ENCODE results near the gene ECPAS.
"Not testable (repeated sequence)": the region's sequence is repeated elsewhere in the genome, so short reads cannot be mapped to it uniquely, and the experiment has no call there.

The ECPAS gene

GRCh38 chr9:111483858-111484571, at the start of gene ECPAS:
TSS of gene ECPAS (minus strand) at chr9:111484383. CDS start at chr9:111472918, 11,465 bp downstream.
- peak within 1 kb of the TSS; percentile 82 for H3K9ac ChIP-seq (ENCODE audit: low read depth, low read length)
- H3K36me3 ChIP-seq (ENCODE audit: control insufficient read depth, insufficient read depth, low read length) = no peaks in the 10 kb centered on the region
- H3K27ac ChIP-seq (ENCODE audit: low read depth, low read length) = peak within 1 kb of the TSS; percentile 95
- no peaks in the 10 kb centered on the region for H3K9me3 ChIP-seq (ENCODE audit: control insufficient read depth, insufficient read depth, low read length)
- peaks cover 12% of the 10 kb centered on the region for H3K4me1 ChIP-seq (ENCODE audit: control insufficient read depth, insufficient read depth, low read length)
- H3K27me3 ChIP-seq (ENCODE audit: control insufficient read depth, insufficient read depth, low read length) = no peaks in the 10 kb centered on the region
- peak within 1 kb of the TSS; percentile 95 for H3K4me3 ChIP-seq (ENCODE audit: low read depth, low read length)

- H3K4me1 ChIP-seq (ENCODE audit: control insufficient read depth, insufficient read depth, low read length) = peaks cover 19% of the 10 kb centered on the region
- H3K36me3 ChIP-seq (ENCODE audit: control insufficient read depth, insufficient read depth, low read length) = peaks cover 78% of the 10 kb centered on the region
- no peak overlapping the region for H3K4me3 ChIP-seq (ENCODE audit: low read depth, low read length)
- no peak overlapping the region for H3K9ac ChIP-seq (ENCODE audit: low read depth, low read length)
- peaks cover 28% of the 10 kb centered on the region for H3K9me3 ChIP-seq (ENCODE audit: control insufficient read depth, insufficient read depth, low read length)
- no peaks in the 10 kb centered on the region for H3K27me3 ChIP-seq (ENCODE audit: control insufficient read depth, insufficient read depth, low read length)
- no peak overlapping the region for H3K27ac ChIP-seq (ENCODE audit: low read depth, low read length)
These were observed 49.1 kb upstream of the ECPAS start for GRCh38 chr9:111533099-111533790.

GRCh38 chr9:111531716-111532115, 47.5 kb upstream of the ECPAS start:
- H3K9me3 ChIP-seq (ENCODE audit: control insufficient read depth, insufficient read depth, low read length) = peaks cover 13% of the 10 kb centered on the region
- peaks cover 30% of the 10 kb centered on the region for H3K4me1 ChIP-seq (ENCODE audit: control insufficient read depth, insufficient read depth, low read length)

GRCh38 chr9:111529787-111530186, 45.6 kb upstream of the ECPAS start:
- Histone ChIP-seq H3K27me3 (ENCODE audit: control insufficient read depth, insufficient read depth, low read length) (no peaks in the 10 kb centered on the region), H3K4me1 (ENCODE audit: control insufficient read depth, insufficient read depth, low read length) (peaks cover 42% of the 10 kb centered on the region), H3K4me3 (ENCODE audit: low read depth, low read length) (peak overlapping the region; percentile 51), H3K9ac (ENCODE audit: low read depth, low read length) (peak overlapping the region; percentile 45; the same call in 1 of the 2 replicates), H3K36me3 (ENCODE audit: control insufficient read depth, insufficient read depth, low read length) (peaks cover 60% of the 10 kb centered on the region), H3K27ac (ENCODE audit: low read depth, low read length) (peak overlapping the region; percentile 98), H3K9me3 (ENCODE audit: control insufficient read depth, insufficient read depth, low read length) (peaks cover 4% of the 10 kb centered on the region; the same call in 1 of the 2 replicates)

More at GRCh38 chr9:111531716-111532115, 47.5 kb upstream of the ECPAS start:
- H3K4me3 ChIP-seq (ENCODE audit: low read depth, low read length) = no peak overlapping the region
- H3K36me3 ChIP-seq (ENCODE audit: control insufficient read depth, insufficient read depth, low read length) = peaks cover 75% of the 10 kb centered on the region
- H3K27me3 ChIP-seq (ENCODE audit: control insufficient read depth, insufficient read depth, low read length) = no peaks in the 10 kb centered on the region
- H3K27ac ChIP-seq (ENCODE audit: low read depth, low read length) = no peak overlapping the region
- H3K9ac ChIP-seq (ENCODE audit: low read depth, low read length) = no peak overlapping the region

GRCh38 chr9:111527347-111527746, 43.2 kb upstream of the ECPAS start:
- peak overlapping the region; percentile 98 for H3K27ac ChIP-seq (ENCODE audit: low read depth, low read length)
- peaks cover 36% of the 10 kb centered on the region for H3K36me3 ChIP-seq (ENCODE audit: control insufficient read depth, insufficient read depth, low read length)
- H3K4me1 ChIP-seq (ENCODE audit: control insufficient read depth, insufficient read depth, low read length) = peaks cover 46% of the 10 kb centered on the region
- no peaks in the 10 kb centered on the region for H3K27me3 ChIP-seq (ENCODE audit: control insufficient read depth, insufficient read depth, low read length)
- no peaks in the 10 kb centered on the region for H3K9me3 ChIP-seq (ENCODE audit: control insufficient read depth, insufficient read depth, low read length)
- no peak overlapping the region for H3K4me3 ChIP-seq (ENCODE audit: low read depth, low read length)
- H3K9ac ChIP-seq (ENCODE audit: low read depth, low read length) = no peak overlapping the region

GRCh38 chr9:111525056-111525977, 41.1 kb upstream of the ECPAS start, which contains the start of gene ZNF483:
TSS of gene ZNF483 (plus strand) at chr9:111525179. CDS start at chr9:111527396, 2,217 bp downstream.
- peak within 1 kb of the TSS; percentile 91 for H3K4me3 ChIP-seq (ENCODE audit: low read depth, low read length)
- no peaks in the 10 kb centered on the region for H3K9me3 ChIP-seq (ENCODE audit: control insufficient read depth, insufficient read depth, low read length)
- peaks cover 45% of the 10 kb centered on the region for H3K4me1 ChIP-seq (ENCODE audit: control insufficient read depth, insufficient read depth, low read length)
- no peaks in the 10 kb centered on the region for H3K27me3 ChIP-seq (ENCODE audit: control insufficient read depth, insufficient read depth, low read length)
- H3K27ac ChIP-seq (ENCODE audit: low read depth, low read length) = peak within 1 kb of the TSS; percentile 69
- peak within 1 kb of the TSS; percentile 73 for H3K9ac ChIP-seq (ENCODE audit: low read depth, low read length)
- peaks cover 19% of the 10 kb centered on the region for H3K36me3 ChIP-seq (ENCODE audit: control insufficient read depth, insufficient read depth, low read length)

- Histone ChIP-seq H3K4me3 (ENCODE audit: low read depth, low read length) (peak overlapping the region; percentile 91), H3K4me1 (ENCODE audit: control insufficient read depth, insufficient read depth, low read length) (peaks cover 41% of the 10 kb centered on the region), H3K9ac (ENCODE audit: low read depth, low read length) (no peak overlapping the region), H3K27ac (ENCODE audit: low read depth, low read length) (no peak overlapping the region), H3K9me3 (ENCODE audit: control insufficient read depth, insufficient read depth, low read length) (no peaks in the 10 kb centered on the region), H3K36me3 (ENCODE audit: control insufficient read depth, insufficient read depth, low read length) (peaks cover 17% of the 10 kb centered on the region), H3K27me3 (ENCODE audit: control insufficient read depth, insufficient read depth, low read length) (no peaks in the 10 kb centered on the region)
These were observed 40.5 kb upstream of the ECPAS start for GRCh38 chr9:111524731-111525055.

GRCh38 chr9:111516061-111516465, 31.9 kb upstream of the ECPAS start:
- H3K9ac ChIP-seq (ENCODE audit: low read depth, low read length) = no peak overlapping the region
- no peaks in the 10 kb centered on the region for H3K27me3 ChIP-seq (ENCODE audit: control insufficient read depth, insufficient read depth, low read length)
- no peaks in the 10 kb centered on the region for H3K9me3 ChIP-seq (ENCODE audit: control insufficient read depth, insufficient read depth, low read length)
- H3K36me3 ChIP-seq (ENCODE audit: control insufficient read depth, insufficient read depth, low read length) = no peaks in the 10 kb centered on the region
- H3K4me1 ChIP-seq (ENCODE audit: control insufficient read depth, insufficient read depth, low read length) = peaks cover 6% of the 10 kb centered on the region; the same call in 1 of the 2 replicates
- no peak overlapping the region for H3K4me3 ChIP-seq (ENCODE audit: low read depth, low read length)
- H3K27ac ChIP-seq (ENCODE audit: low read depth, low read length) = no peak overlapping the region

GRCh38 chr9:111514967-111515366, 30.8 kb upstream of the ECPAS start:
- Histone ChIP-seq H3K27ac (ENCODE audit: low read depth, low read length) (no peak overlapping the region), H3K9ac (ENCODE audit: low read depth, low read length) (no peak overlapping the region), H3K9me3 (ENCODE audit: control insufficient read depth, insufficient read depth, low read length) (peaks cover 4% of the 10 kb centered on the region), H3K27me3 (ENCODE audit: control insufficient read depth, insufficient read depth, low read length) (no peaks in the 10 kb centered on the region), H3K4me3 (ENCODE audit: low read depth, low read length) (no peak overlapping the region), H3K36me3 (ENCODE audit: control insufficient read depth, insufficient read depth, low read length) (no peaks in the 10 kb centered on the region), H3K4me1 (ENCODE audit: control insufficient read depth, insufficient read depth, low read length) (peaks cover 6% of the 10 kb centered on the region; the same call in 1 of the 2 replicates)

GRCh38 chr9:111511581-111511980, 27.4 kb upstream of the ECPAS start:
- not testable (repeated sequence) for H3K27me3 ChIP-seq (ENCODE audit: control insufficient read depth, insufficient read depth, low read length); H3K36me3 ChIP-seq (ENCODE audit: control insufficient read depth, insufficient read depth, low read length); H3K27ac ChIP-seq (ENCODE audit: low read depth, low read length); H3K4me3 ChIP-seq (ENCODE audit: low read depth, low read length); H3K9me3 ChIP-seq (ENCODE audit: control insufficient read depth, insufficient read depth, low read length); H3K9ac ChIP-seq (ENCODE audit: low read depth, low read length); H3K4me1 ChIP-seq (ENCODE audit: control insufficient read depth, insufficient read depth, low read length)
